HG03097 (cell line): Measurements from ENCODE around the gene TRA2B.
"Not testable (repeated sequence)": the region's sequence is repeated elsewhere in the genome, so short reads cannot be mapped to it uniquely, and the experiment has no call there.

Experiments
- ATAC-seq: cut with Tn5 transposase; IDR thresholded peaks from one replicate; pipeline ENCODE4 v1.9.1; 2021; ENCODE audit not compliant: unreplicated experiment, low FRiP score

Gene TRA2B

GRCh38 chr3:185929192-185930151 lies 8.3 kb downstream of the TRA2B start:
- no peak for ATAC-seq

- ATAC-seq, result no peak
Measured at GRCh38 chr3:185928496-185928895, 9.3 kb downstream of the TRA2B start.

- no peak for ATAC-seq
Measured at GRCh38 chr3:185927501-185928200, 10.2 kb downstream of the TRA2B start.

- no peak for ATAC-seq
Measured at GRCh38 chr3:185926445-185926844, 11.4 kb downstream of the TRA2B start.

- no peak for ATAC-seq
Measured at GRCh38 chr3:185925353-185925752, 12.5 kb downstream of the TRA2B start.

GRCh38 chr3:185924375-185924774 lies 13.4 kb downstream of the TRA2B start:
- ATAC-seq, result no peak

GRCh38 chr3:185920184-185920583 lies 17.6 kb downstream of the TRA2B start:
- no peak for ATAC-seq

- ATAC-seq, result no peak
Measured at GRCh38 chr3:185916042-185916833, 21.6 kb downstream of the TRA2B start.

- no peak for ATAC-seq
Measured at GRCh38 chr3:185915642-185916041, 22.2 kb downstream of the TRA2B start.

GRCh38 chr3:185914911-185915629 lies 22.7 kb downstream of the TRA2B start:
- no peak for ATAC-seq

- no peak for ATAC-seq
Measured at GRCh38 chr3:185912929-185913901, 24.6 kb downstream of the TRA2B start.

- ATAC-seq, result no peak
Measured at GRCh38 chr3:185912512-185912911, 25.3 kb downstream of the TRA2B start.

- ATAC-seq, result not testable (repeated sequence)
Measured at GRCh38 chr3:185911076-185911448, 26.8 kb downstream of the TRA2B start.

GRCh38 chr3:185910322-185911075 lies 27.3 kb downstream of the TRA2B start:
- ATAC-seq, result not testable (repeated sequence)

GRCh38 chr3:185909913-185910312 lies 27.9 kb downstream of the TRA2B start:
- ATAC-seq, result not testable (repeated sequence)

GRCh38 chr3:185900228-185900627 lies 37.6 kb downstream of the TRA2B start:
- ATAC-seq, result no peak

- ATAC-seq, result no peak
Measured at GRCh38 chr3:185896636-185897035, 41.2 kb downstream of the TRA2B start.

- no peak for ATAC-seq
Measured at GRCh38 chr3:185887066-185887465, 50.7 kb downstream of the TRA2B start.
